ENCODE data around the gene RBM25.
A peak's percentile ranks its signal among the peaks of the same experiment; 100 is the strongest.
"Not testable (repeated sequence)": the region's sequence is repeated elsewhere in the genome, so short reads cannot be mapped to it uniquely, and the experiment has no call there.

The RBM25 gene

DNA sequence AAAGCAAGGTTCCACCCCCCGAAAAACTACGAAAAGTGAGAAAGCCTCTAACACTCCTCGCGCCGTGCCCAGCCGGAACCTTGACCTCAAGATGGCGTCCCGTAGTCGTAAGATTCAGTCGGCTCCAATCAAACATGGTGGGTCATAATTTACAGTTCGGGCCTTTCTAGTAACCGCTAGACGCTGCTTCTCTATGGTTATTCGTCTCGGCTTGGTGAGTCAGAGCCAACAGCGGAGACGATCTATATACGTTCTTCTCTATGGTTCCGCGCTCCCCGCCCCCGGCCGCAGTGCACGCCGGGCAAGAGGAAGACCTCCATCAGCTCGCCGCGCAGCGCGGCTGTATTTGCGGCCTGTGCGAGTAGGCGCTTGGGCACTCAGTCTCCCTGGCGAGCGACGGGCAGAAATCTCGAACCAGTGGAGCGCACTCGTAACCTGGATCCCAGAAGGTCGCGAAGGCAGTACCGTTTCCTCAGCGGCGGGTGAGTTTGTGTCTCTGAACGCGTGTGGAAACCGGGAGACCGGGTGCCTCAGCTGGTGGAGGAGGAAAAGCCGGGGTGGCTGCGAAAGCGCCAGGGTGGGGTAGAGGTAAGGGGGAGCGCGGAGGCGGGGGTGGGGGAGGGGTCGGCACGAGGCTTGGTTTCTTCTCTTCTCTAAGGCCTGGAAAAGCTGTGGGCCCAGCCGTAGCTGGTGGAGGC is at the start of gene RBM25:
Gene RBM25, plus strand, starts transcription at position 311 of the 698 bp plus-strand sequence. CDS start 13,108 bp downstream, outside the sequence.
- peak; percentile 99 for DNase-seq (ENCODE audit: low read depth, low spot score)

DNA sequence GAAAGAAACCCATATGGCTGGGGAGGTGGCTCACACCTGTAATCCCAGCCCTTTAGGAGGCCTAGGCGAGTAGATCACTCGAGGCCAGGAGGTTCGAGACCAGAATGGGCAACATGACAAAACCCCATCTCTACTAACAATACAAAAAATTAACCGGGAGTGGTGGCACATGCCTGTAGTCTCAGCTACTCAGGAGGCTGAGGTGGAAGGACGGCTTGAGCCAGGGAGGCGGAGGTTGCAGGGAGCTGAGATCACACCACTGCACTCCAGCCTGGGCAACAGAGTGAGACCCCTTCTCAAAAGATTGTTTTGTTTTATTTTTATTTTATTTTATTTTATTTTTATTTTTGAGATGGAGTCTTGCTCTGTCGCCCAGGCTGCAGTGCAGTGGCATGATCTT is 47.1 kb upstream of the RBM25 start:
- not testable (repeated sequence) for DNase-seq (ENCODE audit: low read depth, low spot score)

DNA sequence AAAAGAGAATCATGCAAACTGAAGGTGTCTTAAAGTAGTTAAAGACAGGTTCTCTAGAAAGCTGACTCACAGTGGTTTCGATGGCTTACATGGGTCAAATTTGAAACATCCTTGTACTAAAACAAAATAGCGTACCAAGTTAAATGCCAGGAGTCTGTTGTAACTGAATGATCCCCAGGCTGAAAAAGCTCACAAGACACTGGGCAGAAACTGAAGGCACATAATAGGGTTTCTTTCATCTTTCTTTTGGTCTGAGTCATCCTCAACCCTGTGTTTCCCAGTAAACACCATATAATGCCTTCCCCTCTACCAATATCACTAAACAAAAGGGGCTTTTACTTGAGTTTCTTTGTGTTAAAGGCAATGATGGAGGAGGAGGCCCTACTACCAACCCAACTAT is 44.2 kb upstream of the RBM25 start:
- DNase-seq (ENCODE audit: low read depth, low spot score): peak; percentile 55

DNA sequence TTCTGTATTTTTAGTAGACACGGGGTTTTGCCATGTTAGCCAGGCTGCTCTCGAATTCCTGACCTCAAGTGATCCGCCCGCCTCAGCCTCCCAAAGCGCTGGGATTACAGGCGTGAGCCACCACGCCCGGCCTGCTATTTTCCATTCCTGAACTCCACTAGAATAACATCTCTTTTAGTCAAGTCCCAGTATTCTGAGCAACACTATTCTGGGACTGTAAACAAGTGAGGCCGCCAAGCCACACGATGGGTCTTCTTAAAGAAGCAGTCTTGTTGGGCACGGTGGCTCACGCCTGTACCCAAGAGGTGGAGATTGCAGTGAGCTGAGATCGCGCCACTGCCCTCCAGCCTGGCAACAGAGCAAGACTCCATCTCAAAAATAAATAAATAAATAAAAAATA is 42.8 kb upstream of the RBM25 start:
- DNase-seq (ENCODE audit: low read depth, low spot score): not testable (repeated sequence)

DNA sequence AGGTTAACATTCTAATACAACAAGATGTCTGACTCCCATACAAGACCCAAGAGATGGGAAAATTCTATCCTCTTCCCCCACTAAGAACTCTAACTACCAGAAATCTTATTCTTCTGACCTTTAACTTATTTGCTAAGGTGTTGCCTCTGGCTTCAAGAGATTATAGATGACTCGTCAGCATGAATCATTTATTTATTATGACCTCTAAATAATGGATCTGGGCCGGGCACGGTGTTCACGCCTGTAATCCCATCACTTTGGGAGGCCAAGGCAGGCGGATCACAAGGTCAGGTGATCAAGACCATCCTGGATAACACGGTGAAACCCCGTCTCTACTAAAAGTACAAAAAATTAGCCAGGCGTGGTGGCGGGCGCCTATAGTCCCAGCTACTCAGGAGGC is 42.3 kb upstream of the RBM25 start:
- DNase-seq (ENCODE audit: low read depth, low spot score): not testable (repeated sequence)

DNA sequence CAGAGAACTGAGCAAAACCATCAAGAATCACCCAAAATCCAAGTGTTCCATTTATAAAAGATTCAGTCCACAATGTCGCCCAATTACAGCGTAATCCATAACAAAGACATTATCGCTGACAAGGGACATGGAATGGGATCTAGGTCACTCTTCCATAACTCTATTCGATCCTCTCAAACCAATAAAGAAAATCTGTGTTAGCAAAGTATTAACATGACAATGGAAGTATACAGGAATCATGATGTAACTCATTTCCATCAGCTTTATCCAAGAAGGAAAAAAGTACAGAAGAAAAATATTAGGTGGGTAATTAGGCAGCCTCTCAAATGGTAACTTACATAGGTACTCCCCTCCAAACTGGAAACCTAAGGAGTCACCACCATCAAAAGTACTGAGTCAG is 36.3 kb upstream of the RBM25 start:
- DNase-seq (ENCODE audit: low read depth, low spot score): no peak

DNA sequence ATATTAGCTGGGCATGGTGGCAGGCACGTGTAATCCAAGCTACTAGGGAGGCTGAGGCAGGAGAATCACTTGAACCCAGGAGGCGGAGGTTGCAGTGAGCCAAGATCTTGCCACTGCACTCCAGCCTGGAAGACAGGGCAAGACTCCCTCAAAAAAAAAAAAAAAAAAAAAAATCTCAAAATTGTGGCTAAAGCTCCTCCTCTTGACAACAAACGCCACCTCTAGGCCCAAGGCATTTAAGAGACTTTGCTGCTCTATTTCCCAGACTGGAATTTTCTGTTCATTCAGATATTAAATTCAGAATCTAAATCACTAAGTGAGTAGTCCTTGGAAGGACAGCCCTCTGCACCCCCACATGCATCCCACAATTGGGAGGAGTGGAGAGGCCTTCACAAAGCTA is 32.8 kb upstream of the RBM25 start:
- peak; percentile 20 for DNase-seq (ENCODE audit: low read depth, low spot score)

DNA sequence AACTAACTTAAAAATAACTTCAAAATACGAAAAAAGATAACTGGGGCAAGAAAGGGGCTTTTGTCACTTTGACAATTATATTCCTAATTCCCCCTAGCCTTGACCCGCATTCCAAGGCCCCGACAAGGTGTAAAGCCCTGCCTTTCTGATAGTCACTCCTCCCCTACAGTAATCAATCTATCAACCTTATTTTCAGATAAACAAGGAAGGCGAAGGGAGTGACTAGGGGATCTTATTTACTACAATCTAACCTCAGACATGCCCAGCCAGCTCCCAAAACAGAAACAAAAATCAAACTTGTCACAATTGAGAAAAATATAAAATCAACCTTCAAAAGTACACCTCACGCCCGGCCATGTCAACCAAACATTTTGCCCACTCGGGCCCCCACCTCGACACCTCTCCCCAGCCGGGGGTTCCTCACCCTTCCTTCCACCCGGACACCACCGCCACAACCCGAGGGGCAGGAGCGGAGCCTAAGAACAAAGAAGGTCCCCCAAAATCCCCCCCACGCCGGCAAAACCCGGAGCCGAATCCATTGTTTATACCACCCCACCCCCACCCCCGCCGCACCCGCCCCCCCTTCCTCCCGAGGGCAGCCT is 32.0 kb upstream of the RBM25 start:
- peak; percentile 9 for DNase-seq (ENCODE audit: low read depth, low spot score)

DNA sequence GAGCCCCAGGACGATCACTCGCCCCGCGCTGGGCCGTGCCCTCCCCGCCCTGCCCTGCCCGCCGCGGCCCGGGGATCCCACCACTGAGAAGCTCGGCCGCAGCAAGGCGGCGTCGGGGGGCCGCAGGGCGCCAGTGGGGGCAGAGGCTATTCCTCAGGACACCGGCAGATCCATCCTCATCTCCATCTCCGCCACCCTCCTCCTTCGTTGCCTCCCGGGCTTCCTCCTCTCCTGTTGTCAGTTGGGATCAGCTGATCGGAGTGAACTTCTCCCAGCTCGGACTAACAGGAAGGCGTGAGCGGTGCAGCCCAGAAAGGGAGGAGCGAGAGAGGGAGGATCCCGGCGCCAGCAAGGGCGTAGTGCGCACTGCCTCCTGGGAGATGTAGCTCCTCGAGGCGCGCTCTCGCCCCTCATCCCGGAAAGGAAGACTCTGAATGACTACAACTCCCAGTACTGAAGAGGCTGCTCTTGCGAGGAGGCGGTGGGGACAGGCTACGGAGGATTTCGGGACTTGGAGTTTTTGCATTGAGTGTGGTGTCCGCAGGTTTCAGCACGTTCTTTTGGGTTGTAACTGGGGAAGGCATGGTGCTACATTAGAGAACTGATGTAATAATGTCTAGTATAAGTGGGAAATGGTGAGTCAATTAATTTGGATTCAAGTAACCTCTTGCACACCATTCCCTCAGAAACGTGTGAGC is 31.3 kb upstream of the RBM25 start, which contains the start of gene ZFYVE1:
Gene ZFYVE1, minus strand, starts transcription at position 262 of the 698 bp plus-strand sequence. CDS start 2,598 bp downstream, outside the sequence.
- peak; percentile 99 for DNase-seq (ENCODE audit: low read depth, low spot score)

DNA sequence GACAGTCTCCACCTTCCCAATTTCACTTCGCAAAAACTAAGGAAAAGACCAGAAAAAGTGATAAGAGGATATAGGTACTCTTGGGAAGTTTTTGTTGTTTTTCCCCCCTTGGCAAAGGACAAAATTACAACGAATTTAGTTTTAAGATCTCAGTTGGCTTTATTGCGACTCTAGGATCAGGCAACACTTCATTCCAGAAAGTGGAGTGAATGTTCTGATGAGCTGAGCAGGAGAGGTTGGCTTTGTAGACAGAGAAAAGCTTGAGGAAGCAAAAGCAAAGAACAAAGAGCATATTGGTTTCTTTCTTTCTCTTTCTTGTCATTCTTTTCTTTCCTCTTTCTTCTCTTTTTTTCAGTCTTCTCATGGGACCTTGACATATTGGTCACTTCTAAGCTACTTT is 30.8 kb upstream of the RBM25 start:
- DNase-seq (ENCODE audit: low read depth, low spot score): no peak

DNA sequence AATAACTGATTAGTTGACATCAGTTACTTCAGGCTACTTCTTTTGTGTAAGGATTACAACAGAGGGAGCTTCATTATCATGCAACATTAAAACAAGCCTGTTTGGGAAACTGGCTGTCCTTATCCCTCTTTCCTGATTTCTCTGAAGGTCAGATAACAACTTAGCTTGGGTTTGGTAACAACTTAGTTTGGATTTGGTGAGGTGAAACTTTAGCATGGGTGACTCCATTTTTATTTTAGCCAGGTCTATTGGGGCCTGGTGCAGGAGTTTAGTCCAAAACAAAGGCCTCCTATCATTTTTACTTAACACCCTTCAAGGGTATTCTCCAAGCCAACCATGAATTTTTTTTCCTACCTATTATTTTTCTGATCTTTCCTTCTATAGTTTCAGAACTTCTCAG is 30.4 kb upstream of the RBM25 start:
- DNase-seq (ENCODE audit: low read depth, low spot score): no peak

DNA sequence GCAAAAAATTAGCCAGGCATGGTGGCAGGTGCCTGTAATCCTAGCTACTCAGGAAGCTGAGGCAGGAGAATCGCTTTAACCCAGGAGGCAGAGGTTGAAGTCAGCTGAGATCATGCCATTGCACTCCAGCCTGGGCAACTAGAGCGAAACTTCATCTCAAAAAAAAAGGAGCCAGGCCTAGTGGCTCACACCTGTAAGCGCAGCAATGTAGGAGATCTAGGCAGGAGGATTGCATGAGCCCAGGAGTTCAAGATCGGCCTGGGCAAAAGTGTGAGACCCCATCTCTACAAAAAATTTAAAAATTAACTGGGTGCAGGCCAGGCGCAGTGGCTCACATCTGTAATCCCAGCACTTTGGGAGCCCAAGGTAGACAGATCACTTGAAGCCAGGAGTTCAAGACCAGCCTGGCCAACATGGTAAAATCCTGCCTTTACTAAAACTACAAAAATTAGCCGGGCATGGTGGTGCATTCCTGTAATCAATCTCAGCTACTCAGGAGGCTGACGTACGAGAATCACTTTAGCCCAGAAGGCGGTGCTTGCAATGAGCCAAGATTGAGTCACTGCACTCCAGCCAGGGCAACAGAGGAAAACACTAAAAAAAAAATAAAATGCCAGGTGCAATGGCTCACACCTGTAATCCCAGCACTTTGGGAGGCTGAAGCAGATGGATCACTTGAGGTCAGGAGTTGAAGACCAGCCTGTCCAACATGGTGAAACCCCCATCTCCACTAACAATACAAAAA is 21.5 kb upstream of the RBM25 start:
- peak; percentile 43 for DNase-seq (ENCODE audit: low read depth, low spot score)

DNA sequence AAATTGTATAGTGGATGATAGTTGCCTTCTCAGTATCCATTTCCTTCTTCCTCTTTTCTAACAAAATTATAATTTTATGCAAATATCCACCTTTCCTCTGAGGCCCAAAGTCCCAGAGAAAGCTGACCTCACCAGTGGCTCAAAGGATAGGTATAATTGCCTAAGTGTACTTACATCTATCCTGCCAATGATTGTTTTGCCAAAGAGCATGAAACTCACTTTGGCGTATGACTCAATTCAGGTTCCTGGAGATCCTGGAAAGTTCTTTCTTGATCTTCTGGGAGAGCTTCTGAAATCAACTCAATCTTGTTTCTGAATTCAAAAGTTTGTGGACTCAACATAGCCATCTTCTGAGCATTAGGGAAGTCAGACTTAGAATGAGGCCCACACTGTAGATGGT is 10.5 kb upstream of the RBM25 start:
- DNase-seq (ENCODE audit: low read depth, low spot score): no peak

DNA sequence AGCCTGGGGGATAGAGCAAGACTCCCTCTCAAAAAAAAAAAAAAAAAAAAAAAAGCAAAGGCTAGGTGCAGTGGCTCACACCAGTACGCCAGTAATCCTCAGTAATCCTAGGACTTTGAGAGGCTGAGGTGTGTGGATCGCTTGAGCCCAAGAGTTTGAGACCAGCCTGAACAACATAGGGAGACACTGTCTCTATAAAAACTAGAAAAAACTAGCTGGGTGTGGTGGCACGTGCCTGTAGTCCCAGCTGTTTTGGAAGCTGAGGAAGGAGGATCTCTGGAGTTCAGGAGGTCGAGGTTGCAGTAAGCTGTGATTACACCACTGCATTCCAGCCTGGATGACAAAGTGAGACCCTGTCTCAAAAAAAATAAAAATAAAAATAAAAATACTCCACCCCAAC is 8.9 kb upstream of the RBM25 start:
- no peak for DNase-seq (ENCODE audit: low read depth, low spot score)

DNA sequence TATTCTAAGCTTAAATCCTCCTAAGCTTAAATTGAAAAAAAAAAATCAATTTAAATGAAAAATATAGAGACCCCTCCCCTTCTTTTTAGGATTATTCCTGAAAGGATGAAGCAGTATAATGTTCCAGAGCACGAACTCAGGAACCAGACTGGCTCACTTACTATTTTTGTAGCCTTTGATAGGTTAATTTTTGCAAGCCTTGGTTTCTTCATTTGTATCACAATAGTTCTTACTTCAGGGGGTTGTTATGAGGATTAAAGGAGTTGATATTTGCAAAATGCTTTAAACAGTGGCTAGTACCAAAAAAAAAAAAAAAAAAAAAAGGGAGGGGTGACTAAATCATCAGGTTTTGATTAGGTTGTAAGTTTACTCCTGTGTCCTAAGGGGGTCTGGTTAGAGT is 3.1 kb upstream of the RBM25 start:
- no peak for DNase-seq (ENCODE audit: low read depth, low spot score)

DNA sequence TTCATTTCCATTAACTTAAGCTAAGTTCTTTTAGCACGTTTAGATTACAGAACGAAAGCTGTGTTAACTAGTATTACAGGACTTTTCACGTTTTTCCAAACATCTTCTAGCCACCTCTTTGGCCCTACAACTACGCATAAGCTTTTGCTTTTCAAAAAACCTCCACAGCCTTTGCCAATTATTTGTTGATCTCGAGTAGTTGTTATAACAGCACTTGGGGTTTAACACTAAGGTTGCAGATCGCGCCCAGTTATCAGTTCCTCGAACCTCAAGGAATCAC is 450 bp upstream of the RBM25 start:
- DNase-seq (ENCODE audit: low read depth, low spot score): no peak

DNA sequence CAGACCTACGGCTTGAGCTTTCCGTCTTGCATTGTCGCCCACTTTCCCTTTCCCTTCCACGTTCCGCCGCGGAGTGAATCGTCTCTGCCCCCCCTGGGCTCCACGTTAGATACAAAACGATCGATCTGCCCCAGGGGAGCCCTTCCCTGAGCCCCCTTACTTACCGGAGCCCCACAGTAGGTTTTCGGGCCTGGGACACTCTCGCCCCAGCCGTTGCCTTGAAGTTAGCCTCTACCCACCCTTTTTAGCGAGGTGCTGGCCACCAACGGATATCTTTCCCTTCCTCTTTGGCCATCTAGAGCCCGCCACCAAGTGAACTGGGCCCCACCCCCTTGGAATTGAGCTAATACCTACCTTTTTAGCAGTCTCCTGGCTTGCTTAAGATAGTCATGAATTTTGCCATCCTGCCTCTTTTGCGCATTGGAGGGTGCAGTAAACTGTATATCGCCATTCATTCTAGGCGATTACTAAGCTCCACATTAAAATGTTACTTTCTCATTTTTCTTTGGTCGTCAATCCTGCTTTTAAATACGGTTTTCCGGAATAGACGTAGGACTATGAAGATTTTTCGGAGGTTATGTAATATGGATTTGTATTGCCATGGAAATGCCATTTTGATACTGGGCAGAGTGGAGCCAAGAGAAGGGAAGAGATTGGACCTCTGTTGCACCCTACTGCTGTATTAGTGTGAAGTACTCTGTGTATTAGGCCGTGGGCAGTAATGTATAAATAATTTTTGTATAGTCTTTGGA is 764 bp downstream of the RBM25 start:
- DNase-seq (ENCODE audit: low read depth, low spot score): peak; percentile 56

DNA sequence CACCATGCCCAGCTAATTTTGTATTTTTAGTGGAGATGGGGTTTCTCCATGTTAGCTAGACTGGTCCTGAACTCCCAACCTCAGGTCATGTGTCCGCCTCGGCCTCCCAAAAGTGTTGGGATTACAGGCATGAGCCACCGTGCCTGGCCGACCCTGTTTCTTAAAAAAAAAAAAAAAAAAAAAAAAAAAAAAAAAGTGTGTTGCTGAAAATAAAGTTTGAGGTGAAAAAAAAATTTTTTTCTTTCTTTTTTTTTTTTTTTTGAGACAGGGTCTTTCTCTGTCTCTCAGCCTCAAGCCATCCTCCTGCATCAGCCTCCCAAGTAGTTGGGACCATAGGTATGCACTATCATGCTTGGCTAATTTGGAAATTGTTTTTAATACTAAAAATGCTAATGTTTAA is 11.3 kb downstream of the RBM25 start:
- DNase-seq (ENCODE audit: low read depth, low spot score): no peak

DNA sequence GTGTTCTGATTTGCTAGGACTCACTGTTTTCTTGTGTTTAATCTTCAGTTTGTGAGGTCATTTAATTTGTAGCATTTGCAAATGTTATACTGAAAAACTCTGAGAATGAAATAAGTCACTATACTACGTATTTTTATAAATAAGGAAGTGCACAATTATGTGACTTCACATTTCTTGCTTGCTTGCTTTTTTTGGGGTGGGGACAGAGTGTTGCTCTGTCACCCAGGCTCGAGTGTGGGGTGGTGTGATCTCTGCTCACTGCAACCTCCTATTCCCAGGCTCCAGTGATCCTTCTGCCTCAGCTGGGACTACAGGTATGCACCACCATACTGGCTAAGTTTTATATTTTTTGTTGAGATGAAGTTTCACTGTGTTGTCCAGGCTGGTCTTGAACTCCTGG is 32.7 kb downstream of the RBM25 start:
- no peak for DNase-seq (ENCODE audit: low read depth, low spot score)

DNA sequence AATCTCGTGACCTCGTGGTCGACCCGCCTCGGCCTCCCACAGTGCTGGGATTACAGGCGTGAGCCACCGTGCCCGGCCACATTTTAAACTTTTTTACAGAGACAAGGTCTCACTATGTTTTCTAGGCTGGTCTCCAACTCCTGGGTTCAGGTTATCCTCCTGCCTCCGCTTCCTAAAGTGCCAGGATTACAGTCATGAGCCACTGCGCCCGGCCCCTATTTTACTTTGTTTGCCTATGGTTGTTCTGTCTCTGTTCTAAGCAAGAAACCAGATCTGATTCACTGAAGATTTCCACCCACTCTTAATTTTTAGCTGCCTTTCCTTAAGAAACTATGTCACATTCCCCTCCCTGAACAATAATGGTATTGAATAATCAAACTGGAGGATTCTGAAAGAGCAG is 39.1 kb downstream of the RBM25 start:
- peak; percentile 4 for DNase-seq (ENCODE audit: low read depth, low spot score)

DNA sequence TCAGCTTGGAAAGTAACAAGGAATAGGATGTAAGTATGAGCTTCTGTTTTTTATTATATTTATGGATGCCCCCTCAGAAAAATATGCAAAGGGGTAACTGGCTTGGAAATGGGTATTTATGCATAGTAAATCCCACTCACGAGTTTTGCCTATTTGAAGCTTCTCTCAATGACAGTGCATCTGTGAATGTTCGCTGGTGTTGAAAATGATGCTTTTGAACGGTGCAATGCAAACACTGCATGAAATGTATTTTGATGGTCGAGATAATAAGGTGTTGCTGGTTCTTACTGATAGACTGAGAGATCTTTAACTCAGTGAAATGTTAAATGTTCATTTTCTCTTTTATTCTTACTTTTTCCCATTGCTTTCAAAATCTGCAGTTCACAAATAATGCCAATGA is 42.0 kb downstream of the RBM25 start:
- no peak for DNase-seq (ENCODE audit: low read depth, low spot score)
